Measurements from ENCODE around the gene SLC52A3. TPM values are rescaled to one million over a fixed set of nuclear protein-coding genes. Genes with fewer than 3 reads are reported as not detected.
A peak's percentile ranks its signal among the peaks of the same experiment; 100 is the strongest.

SLC52A3 gene
- total and polyA plus RNA-seq, 5 experiments from 2014 or later = 0.09 to 0.19 TPM; not detected in 3

DNA sequence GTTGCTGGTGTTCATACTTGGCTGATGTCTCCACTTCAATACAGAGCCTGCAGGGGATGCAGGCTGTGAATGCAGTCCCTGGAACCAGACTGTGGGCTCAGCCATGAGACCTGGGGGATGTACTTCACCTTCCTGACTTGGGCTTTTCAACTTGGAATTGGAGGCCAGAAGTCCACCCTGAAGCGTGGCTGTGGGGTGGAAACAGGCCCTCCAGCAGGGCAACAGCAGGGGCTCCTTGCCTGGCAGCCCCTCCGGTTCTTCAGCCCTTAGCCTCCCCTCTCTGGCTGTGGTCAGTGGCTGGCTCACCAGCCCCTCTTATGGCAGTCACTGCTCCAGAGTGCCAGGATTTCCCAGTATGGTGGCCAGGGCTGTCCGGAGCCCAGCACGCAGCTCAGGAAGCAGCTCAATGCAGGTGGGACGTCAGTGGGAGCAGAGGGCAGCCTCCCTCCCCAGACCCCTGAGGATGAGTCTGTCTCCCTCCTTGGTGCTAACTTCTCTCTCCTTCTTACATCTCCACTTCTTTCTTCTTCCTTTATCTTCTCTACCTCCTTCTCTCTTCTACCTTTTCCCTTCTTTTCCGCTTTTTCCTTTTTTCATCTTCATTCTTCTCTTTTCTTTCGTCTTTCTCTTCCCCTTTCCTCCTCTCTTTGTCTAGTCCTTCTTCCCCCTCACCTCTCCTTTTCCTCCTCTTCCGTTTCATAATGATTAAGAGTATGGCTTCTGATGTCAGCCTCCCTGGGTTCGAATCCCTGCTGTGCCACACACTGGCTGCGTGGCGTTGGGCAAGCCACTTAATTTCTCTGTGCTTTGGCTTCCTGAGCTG, 45.3 kb downstream of the SLC52A3 start:
- no peak for ATAC-seq
- no peaks in the 10 kb centered on the region for H3K4me1 Mint-ChIP-seq
- peaks cover 16 to 65% (median 40%) of the 10 kb centered on the region in 5 donors for H3K27me3 Mint-ChIP-seq
- peak overlapping the region in 1 of 10 donors; percentile 14 for H3K4me3 Mint-ChIP-seq
- H3K27ac Mint-ChIP-seq = no peak overlapping the region
- H3K36me3 Mint-ChIP-seq = no peaks in the 10 kb centered on the region
- DNase-seq = peak in 1 of 10 donors; percentile 26
- POLR2A ChIA-PET = no interaction called here
- H3K9me3 Mint-ChIP-seq = peaks cover 0 to 1% (median 0%) of the 10 kb centered on the region in 9 donors

DNA sequence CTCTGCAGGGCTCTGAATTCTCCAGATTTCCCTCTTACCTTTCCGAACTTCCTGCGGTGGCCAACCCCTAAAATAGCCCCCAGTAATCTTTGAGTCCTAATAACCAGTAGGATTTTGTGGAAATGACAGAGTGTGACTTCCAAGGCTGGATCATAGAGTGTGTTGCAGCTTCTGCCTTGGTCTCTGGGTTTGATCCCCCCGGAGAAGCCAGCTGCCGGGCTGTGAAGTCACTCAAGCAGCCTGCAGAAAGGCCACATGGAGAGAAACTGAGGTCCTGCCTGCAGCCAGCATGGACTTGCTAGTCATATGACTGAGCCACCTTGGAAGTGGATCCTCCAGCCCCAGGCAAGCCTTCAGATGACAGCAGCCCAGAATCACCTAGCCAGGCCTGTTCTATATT, 46.4 kb downstream of the SLC52A3 start:
- Mint-ChIP-seq H3K9me3 (peaks cover 0 to 3% (median 0%) of the 10 kb centered on the region in 9 donors), H3K4me3 (no peak overlapping the region), H3K27me3 (peaks cover 16 to 68% (median 41%) of the 10 kb centered on the region in 5 donors), H3K27ac (no peak overlapping the region), H3K4me1 (no peaks in the 10 kb centered on the region), H3K36me3 (no peaks in the 10 kb centered on the region)
- no peak for ATAC-seq
- DNase-seq = peak in 1 of 10 donors; percentile 21
- POLR2A ChIA-PET = no interaction called here

DNA sequence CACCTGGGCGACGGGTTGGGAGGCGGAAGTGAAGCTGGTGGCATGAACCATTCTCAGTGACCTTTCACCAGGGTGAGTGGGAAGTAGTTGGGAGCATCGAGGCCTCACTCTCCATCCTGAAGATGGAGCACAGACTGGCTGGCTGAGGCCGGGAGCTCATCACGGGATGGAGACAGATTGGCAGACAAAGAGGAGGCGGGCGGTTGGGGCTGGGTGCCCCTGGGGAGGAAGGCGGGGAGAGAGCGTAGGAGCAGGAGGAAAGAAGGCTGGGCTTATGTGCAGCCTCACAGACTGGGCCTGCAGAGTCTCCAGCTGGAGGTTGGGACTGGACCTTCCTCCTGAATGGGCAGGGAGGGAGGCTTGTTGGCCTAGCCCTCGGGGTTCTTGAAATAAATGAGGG, 48.5 kb downstream of the SLC52A3 start:
- H3K27me3 Mint-ChIP-seq = peaks cover 16 to 60% (median 34%) of the 10 kb centered on the region in 5 donors
- DNase-seq = no peak
- POLR2A ChIA-PET = no interaction called here

DNA sequence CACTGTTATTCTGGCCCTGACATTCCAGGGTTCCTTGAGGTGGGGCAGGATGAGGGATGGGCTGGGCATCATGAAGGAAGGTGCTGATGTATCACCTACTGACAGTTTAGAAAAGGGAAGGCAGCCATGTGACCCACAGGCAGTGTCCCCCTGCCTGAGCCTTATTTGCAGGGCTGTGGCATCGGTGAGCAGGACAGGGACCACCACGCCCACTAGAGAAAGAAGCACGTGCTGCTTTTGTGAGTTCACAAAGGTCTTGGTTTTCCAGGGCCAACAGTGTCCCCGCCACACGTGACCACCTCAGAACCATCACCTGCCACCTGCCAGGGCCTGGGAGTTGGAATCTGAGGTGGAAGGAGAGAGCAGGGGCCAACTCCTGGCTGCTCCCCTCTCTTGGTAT, 49.2 kb downstream of the SLC52A3 start:
- Mint-ChIP-seq H3K4me1 (no peaks in the 10 kb centered on the region), H3K9me3 (peaks cover 0 to 3% (median 0%) of the 10 kb centered on the region in 9 donors), H3K36me3 (no peaks in the 10 kb centered on the region), H3K27ac (no peak overlapping the region), H3K27me3 (peaks cover 16 to 56% (median 33%) of the 10 kb centered on the region in 5 donors), H3K4me3 (no peak overlapping the region)
- ATAC-seq = no peak
- DNase-seq = no peak
- POLR2A ChIA-PET = no interaction called here

More for the DNA sequence above, 48.5 kb downstream of the SLC52A3 start:
- no peaks in the 10 kb centered on the region for H3K4me1 Mint-ChIP-seq
- no peak overlapping the region for H3K27ac Mint-ChIP-seq
- ATAC-seq = no peak
- no peaks in the 10 kb centered on the region for H3K36me3 Mint-ChIP-seq
- no peak overlapping the region for H3K4me3 Mint-ChIP-seq
- peaks cover 0 to 3% (median 0%) of the 10 kb centered on the region in 9 donors for H3K9me3 Mint-ChIP-seq

DNA sequence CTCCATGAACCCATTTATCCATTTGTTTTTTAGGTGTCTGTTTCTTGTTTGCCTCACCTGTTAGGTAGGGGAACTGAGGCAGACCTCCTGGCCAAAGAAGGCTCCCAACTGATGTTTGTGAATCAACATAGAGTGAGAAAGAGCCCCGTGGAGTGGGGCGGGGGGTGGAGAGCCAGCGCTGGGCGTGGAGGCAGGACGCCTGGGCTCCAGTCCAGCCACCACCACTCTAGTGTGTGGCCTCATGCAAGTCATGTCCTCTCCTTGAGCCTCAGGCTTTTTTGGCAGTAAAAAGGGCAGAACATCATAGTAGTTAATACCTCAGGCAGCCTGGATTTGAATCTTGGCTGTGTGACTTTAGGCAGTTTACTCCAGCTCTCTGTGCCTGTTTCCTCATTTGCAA, 50.5 kb downstream of the SLC52A3 start:
- H3K27ac Mint-ChIP-seq = peak overlapping the region in 1 of 10 donors; percentile 15
- H3K4me1 Mint-ChIP-seq = no peaks in the 10 kb centered on the region
- DNase-seq (no peak), ATAC-seq (no peak)
- POLR2A ChIA-PET = no interaction called here
- H3K27me3 Mint-ChIP-seq = peaks cover 19 to 44% (median 25%) of the 10 kb centered on the region in 5 donors
- H3K36me3 Mint-ChIP-seq = peaks cover 0 to 6% (median 0%) of the 10 kb centered on the region in 3 donors
- H3K4me3 Mint-ChIP-seq = no peak overlapping the region
- H3K9me3 Mint-ChIP-seq = peaks cover 0 to 6% (median 3%) of the 10 kb centered on the region in 9 donors

DNA sequence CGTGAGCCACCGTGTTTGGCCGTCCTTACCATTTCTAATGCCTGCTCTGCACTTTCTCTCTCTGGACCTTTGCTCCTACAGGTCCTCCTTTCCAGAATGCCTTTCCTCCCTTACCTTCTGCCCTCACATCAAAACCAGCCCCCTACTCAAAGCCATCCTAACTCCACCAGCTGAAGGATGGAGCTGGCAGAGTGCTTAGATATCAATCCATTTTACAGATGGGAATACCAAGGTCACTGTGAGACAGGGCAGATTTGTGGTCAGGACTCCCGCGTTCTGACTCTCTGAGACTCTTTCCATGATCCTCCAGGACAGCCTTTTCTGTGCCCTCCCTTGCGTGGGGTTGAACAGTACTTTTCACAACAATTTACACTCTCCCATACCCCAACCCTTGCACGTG, 51.0 kb downstream of the SLC52A3 start:
- POLR2A ChIA-PET = no interaction called here
- Mint-ChIP-seq H3K9me3 (peaks cover 0 to 6% (median 3%) of the 10 kb centered on the region in 9 donors), H3K4me3 (no peak overlapping the region), H3K27ac (peak overlapping the region in 1 of 10 donors; percentile 15), H3K4me1 (no peaks in the 10 kb centered on the region), H3K36me3 (peaks cover 0 to 6% (median 0%) of the 10 kb centered on the region in 3 donors), H3K27me3 (peaks cover 19 to 45% (median 25%) of the 10 kb centered on the region in 5 donors)
- ATAC-seq (no peak), DNase-seq (no peak)

DNA sequence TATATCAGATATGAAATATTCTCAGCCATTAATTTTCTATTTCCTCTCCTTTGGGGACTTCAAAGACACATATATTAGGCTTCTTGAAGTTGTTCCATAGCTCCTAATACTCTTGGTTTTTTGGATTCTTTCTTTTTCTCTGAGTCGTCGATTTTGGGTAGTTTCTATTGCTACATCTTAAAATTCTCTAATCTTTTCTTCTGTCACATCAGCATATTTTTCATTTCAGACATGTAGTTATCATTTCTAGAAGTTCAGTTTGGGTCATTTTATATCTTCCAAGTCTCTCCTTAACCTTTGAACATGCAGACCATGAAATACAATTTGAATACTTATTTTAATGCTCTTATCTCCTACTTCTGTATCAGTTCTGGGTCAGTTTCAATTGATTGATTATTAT, 53.8 kb downstream of the SLC52A3 start:
- no peak for DNase-seq
- Mint-ChIP-seq H3K4me1 (peaks cover under 1 to 4% (median 2%) of the 10 kb centered on the region in 4 donors), H3K9me3 (peaks cover 0 to 11% (median 4%) of the 10 kb centered on the region in 9 donors), H3K27me3 (peaks cover 21 to 47% (median 31%) of the 10 kb centered on the region in 5 donors), H3K4me3 (no peak overlapping the region), H3K27ac (no peak overlapping the region), H3K36me3 (peaks cover 0 to 6% (median 4%) of the 10 kb centered on the region in 3 donors)
- POLR2A ChIA-PET = no interaction called here
- ATAC-seq = no peak

DNA sequence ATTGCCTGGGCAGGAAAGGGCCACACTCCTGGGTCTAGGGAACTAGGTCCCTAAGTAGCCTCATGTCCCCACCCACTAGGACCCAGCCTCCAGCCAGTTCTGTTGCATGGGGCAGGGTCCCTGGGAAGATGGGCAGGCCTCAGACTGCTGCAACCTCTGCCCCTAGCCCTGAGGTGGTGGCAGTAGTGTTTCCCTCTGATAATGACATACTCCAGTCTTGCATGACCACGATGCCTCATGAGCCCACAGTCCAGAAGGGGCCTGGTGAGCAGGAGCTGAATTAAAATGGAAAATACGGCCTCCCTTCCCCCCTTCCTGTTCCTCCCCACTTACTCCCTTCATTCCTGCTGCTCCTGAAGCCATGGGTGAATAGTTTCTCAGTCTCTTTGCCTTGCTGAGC, 56.7 kb downstream of the SLC52A3 start:
- no peak overlapping the region for H3K27ac Mint-ChIP-seq
- peaks cover 20 to 46% (median 33%) of the 10 kb centered on the region in 5 donors for H3K27me3 Mint-ChIP-seq
- H3K36me3 Mint-ChIP-seq = peaks cover 0 to 12% (median 4%) of the 10 kb centered on the region in 3 donors
- POLR2A ChIA-PET = no interaction called here
- H3K4me1 Mint-ChIP-seq = peaks cover 2 to 7% (median 4%) of the 10 kb centered on the region in 4 donors
- H3K9me3 Mint-ChIP-seq = peaks cover 0 to 17% (median 9%) of the 10 kb centered on the region in 9 donors
- H3K4me3 Mint-ChIP-seq = no peak overlapping the region
- ATAC-seq (no peak), DNase-seq (no peak)

DNA sequence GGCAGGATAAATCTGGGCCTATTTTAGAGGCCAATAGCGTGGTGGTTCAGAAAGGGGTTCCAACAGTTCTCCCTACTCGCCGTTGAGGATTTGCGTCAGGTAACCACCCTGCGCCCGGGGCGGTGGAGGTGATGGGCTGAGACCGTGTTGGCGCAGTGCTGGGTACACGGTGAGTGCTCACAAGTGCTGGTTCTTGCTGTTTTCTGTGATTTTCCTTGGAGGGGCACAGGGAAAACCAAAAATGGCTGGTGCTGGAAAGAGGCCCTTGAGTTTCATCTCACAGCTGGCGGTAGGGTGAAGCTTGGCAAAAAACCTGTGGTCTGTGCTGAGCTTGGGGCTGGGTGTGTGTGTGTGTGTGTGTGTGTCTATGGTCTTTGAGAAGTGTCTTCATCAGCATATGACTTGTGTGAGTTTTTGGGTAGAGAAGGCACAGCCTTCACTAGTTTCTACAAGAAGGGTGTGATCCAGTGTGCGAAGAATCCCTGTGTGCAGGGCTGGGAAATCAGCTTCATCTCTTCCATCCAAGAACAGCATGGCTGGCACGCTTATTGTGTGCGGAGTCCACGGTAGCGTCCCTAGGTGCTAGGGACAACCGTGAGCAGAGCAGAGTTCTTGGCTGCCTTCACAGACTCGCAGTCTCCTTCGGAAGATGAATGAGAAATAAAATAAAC, 57.4 kb downstream of the SLC52A3 start:
- no peak for DNase-seq
- Mint-ChIP-seq H3K4me3 (peak overlapping the region in 3 of 10 donors; percentile 2 to 24 (median 9)), H3K27me3 (peaks cover 21 to 51% (median 34%) of the 10 kb centered on the region in 5 donors), H3K9me3 (peaks cover 0 to 17% (median 9%) of the 10 kb centered on the region in 9 donors), H3K36me3 (peaks cover 0 to 12% (median 4%) of the 10 kb centered on the region in 3 donors), H3K27ac (no peak overlapping the region), H3K4me1 (peaks cover 2 to 7% (median 4%) of the 10 kb centered on the region in 4 donors)
- ATAC-seq = no peak
- POLR2A ChIA-PET = no interaction called here

Other genes with a start within 250 kb of the SLC52A3 start
- gene CSNK2A1, start 224.7 kb downstream of the SLC52A3 start, total RNA-seq = 10 to 100 TPM; 91.8 to 93.8 TPM
- gene CSNK2A1, start 224.7 kb downstream of the SLC52A3 start, polyA plus RNA-seq = 10 to 100 TPM; 49.6 to 52.0 (median 49.7) TPM
- not detected for gene TCF15, start 158.2 kb downstream of the SLC52A3 start, total RNA-seq
- not detected for gene TCF15, start 158.2 kb downstream of the SLC52A3 start, polyA plus RNA-seq
- 1 to 10 TPM; 2.4 to 2.6 TPM for gene SRXN1, start 115.3 kb downstream of the SLC52A3 start, total RNA-seq
- 10 to 100 TPM in 1 of 3 donors, under 1 TPM in 2; 0.26 to 15.6 (median 0.86) TPM for gene SRXN1, start 115.3 kb downstream of the SLC52A3 start, polyA plus RNA-seq
- not detected for gene SCRT2, start 92.7 kb downstream of the SLC52A3 start, total RNA-seq
- gene SCRT2, start 92.7 kb downstream of the SLC52A3 start, polyA plus RNA-seq = not detected
- gene FAM110A, start 65.2 kb upstream of the SLC52A3 start, total RNA-seq = 10 to 100 TPM; 20.3 to 24.5 TPM
- gene FAM110A, start 65.2 kb upstream of the SLC52A3 start, polyA plus RNA-seq = 10 to 100 TPM in 1 of 3 donors, 1 to 10 TPM in 2; 4.5 to 21.4 (median 9.4) TPM
- not detected for gene ANGPT4, start 147.8 kb upstream of the SLC52A3 start, total RNA-seq
- not detected for gene ANGPT4, start 147.8 kb upstream of the SLC52A3 start, polyA plus RNA-seq
- under 1 TPM; 0.44 to 0.70 TPM for gene RSPO4, start 233.8 kb upstream of the SLC52A3 start, total RNA-seq
- not detected for gene RSPO4, start 233.8 kb upstream of the SLC52A3 start, polyA plus RNA-seq